Ureter (tissue), 1 donor: ENCODE data around the gene PTGER2. TPM values are rescaled to one million over a fixed set of nuclear protein-coding genes. Genes with fewer than 3 reads are reported as not detected.

Source experiments
- DNase-seq: peaks from one replicate; pipeline ENCODE4 v3.0.0-alpha.2; 2020; ENCODE audit warnings: low spot score
- total RNA-seq: library from RNA; stranded (reverse); gene quantifications from one replicate; pipeline ENCODE4 v1.2.4, GENCODE V29; 2023
- donor health status: DM: yes; HTN: yes; CAD: no.

PTGER2 gene
- total RNA-seq, 1 donor from 2014 or later, result 3.4 TPM

DNA sequence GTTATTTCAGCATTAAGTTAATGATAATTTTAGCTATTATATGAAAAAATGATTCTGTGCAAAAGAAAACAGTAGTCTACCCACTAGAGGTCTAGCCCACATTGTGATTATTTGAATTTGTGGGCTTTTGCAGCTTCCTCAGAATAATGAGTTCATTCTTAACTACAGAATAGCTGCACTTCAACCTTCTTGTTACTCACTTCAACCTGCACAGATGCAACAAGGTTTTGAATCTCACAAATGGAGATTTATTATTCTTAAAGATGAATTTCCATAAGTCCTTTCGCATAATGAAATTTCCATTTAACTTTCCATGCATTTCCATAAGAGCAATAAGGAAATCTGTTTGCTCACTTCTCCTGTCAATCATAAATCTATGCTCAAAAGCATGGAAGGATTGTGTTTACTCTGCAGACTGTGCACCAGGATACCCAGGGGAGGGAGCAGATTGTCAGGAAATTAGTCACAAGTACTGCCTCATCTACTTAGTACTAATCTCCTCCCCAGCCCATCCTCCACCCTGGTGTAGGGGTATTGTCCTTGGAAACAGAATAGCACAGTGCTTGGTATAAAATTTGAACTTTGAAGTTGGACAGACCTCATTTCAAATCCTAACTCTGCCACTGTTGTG is 24.1 kb downstream of the PTGER2 start:
- no peak for DNase-seq

DNA sequence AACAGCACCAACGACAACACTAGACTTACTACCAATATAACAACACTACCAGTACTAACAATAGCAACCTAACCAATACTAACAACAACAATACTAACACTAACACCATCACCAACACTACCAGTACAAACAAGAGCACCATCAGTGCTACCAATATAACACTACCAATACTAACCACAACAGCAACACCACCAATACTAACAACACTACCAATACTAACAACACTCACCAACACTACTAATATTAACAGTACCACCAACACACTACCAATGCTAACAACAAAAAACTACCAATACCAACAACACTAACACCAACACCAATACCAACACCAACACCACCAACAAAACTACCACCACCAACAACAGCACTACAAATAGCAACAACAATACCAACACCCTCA is 25.1 kb downstream of the PTGER2 start:
- no peak for DNase-seq

DNA sequence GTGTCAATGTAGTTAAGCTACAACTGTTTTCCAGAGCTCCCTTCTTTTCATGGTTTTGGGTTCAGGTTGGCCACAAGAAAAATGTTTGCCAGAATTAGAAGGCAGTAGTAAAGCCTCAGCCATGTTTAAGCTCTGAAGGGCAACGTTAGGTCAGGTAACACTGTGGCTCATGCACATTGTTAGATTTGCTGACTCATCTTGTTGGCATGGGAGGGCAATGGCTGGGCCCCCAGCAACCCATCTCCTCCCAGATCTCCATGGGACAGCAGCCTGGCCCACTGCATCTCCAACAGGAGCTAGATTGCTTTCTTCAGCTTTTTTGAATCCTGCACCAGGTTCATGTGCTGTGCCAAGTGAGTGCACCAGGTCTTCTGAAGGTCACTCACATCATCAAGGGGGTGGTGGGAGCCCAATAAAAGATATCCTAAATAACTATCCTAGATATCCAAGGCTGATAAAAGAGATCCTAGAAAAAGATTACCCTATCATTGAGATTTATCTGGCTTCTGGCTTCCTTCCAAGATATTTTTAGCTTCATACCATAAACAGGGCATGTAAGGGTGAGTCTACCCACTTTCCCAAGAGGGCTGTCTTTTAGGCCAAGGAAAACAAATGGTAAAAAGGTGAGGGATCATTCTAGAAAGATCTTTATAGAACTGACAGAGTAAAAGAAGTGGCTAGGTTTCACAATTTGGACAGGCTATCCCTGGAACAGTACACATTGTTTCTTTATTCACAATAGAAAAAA is 28.9 kb downstream of the PTGER2 start:
- DNase-seq, result no peak

DNA sequence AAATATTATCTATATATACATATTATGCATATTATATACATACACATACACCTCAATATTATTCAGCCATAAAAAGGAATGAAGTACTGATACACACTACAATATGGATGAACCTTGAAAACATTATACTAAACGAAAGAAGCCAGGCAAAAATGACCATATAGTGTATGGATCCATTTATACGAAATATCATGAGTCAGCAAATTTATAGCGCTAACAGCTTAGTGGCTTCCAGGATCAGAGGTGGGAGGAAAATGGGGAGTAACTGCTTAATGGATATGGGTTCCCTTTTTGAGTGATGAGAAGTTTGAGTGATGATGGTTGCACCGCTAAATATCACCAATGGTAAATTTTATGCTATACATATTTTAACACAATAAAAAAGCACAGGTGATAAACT is 32.7 kb downstream of the PTGER2 start:
- no peak for DNase-seq

DNA sequence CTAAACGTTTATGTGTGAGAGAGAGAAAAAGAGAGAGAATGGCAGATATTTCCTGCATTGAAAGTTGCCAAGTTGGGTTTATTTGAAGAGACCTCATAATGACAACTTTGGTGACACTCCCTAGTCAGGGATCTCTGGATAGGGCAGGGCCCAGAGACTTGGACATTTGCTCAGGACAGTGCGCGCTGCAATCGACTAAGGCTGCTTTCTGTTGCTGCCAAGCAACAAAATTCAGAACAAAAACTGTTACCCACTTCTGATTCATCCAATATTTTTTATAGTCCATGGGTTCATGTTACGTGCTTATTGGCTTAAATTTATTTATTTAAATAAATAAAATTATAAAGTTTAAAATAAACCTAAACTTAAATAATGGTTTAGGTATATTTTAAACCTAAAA is 34.2 kb downstream of the PTGER2 start:
- no peak for DNase-seq

DNA sequence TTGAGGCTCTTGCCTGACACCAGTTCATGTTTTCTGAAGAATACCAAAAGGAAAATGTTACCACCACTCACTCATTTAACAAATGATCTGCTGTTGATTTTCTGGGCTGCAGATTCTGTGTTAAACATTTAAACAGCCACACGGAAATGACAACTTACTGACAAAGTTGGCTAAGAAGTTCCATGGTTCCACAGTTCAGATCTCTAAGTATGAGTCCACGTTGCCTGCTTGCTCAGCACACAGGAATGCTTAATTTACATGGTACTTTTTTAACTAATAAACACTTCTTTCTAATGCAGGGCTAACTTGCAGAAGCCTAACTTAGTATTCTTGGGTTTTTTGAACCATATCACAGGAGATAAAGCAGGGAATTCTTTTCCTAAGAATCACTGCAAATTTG is 34.7 kb downstream of the PTGER2 start:
- DNase-seq, result no peak

DNA sequence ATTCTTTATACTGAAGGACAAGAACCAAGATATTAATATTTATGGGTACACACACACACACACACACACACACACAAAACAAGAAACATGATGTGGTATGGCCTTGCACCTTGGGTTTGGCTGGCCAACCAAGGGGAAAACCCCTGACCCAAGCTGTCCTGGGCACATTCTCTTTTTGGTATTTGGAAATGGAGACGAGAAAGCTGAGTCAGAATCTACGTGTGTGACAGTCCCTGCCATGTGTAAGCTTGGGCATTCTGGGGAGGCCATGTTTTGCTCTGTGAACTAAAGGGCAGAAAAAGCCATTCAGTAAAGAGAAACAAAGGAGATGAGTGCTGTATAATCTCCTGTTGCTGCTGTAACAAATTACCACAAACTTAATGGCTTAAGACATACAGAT is 35.6 kb downstream of the PTGER2 start:
- no peak for DNase-seq

DNA sequence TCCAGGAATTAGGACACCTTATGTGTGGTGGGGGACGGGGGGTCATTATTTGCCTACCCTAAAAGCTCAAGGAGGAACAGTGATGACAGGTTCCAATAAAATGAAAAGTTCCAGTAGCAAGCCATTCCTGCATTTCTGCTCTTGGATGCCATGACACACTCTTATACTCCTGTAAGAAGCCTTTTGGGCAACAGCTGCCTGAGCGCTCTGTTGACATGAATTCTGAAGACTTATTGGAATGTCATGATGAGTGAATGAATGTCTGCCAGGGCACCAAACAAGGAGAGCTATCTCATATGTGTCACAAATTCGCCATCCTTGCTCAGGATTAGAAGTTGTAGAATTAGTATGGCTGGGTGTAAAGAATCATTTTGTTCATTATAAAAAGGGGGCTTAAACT is 36.3 kb downstream of the PTGER2 start:
- DNase-seq, result no peak

DNA sequence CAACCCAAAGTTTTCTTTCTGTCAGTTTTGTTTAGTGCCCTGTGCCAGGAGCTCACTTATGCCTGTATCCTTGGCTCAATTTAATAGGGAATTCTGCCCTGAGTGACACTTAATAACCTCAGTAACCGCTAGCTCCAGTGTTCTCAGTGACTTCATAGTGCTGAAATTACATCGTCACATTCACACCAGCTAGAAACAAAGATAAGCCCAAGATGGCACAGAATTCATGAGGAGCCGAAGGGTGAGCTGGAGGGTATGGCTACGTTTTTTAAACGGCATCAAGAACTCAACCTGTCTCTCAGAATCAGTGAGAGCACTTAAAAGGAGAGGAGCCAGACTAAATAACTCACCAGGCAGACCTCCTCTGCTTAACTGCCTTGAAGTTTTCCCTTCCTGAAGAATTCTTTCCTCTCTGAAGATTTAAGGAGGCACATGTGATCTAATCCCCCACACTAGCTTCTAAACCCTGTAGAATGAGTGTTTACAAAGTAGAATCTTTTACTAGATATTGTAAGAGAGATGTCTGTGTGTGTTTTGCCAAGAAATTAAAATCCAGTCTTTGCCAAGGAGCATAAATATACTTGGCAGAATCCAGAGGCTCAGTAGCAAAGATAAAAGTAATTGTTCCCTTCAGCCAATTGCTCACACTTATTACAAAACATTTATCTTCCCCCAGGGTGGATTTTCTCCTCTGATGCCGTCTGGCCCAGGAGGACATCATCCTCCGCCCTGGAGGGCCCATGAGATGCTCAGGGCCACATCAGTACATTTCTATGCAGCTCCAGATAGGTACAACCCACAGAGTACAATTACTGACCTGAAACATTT is 37.3 kb downstream of the PTGER2 start:
- DNase-seq, result no peak

DNA sequence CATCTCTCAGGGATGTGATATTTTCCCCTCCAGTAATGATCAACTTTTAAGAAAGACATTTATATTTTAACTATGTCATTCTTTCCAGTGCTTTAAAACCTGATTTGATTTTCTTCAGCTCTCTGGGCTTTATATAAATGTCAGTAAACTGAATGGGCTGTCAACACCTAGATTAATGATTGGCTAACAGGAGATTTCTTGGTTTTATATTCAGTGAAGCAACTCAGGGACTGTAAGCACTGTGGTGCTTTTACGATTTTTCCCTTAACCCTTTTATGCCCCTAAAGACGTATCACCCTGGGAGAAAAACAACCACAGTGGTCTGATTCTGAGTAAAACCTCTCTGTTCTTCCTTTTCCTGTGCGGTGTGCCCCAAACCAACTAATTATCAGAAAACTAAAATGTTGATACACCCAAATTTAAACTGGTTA is 38.0 kb downstream of the PTGER2 start:
- DNase-seq, result no peak

DNA sequence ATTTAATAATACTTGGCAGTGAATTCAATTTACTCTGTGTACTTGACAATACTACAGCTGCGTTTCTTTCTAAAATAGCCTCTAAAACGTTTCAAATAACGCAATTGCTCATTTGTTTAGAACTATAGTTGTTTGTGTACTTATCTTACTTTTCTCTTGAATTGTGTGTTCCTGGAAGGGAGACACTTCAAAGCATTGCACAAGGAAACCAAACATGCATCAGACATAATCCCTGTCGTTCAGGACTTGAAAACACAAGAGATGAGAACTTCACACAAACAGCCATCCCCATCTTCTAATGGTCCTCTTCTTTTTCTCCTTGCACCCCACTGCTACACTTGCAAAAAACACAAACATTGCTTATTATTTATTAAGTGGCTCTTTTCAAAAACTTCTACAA is 38.5 kb downstream of the PTGER2 start:
- DNase-seq, result no peak

DNA sequence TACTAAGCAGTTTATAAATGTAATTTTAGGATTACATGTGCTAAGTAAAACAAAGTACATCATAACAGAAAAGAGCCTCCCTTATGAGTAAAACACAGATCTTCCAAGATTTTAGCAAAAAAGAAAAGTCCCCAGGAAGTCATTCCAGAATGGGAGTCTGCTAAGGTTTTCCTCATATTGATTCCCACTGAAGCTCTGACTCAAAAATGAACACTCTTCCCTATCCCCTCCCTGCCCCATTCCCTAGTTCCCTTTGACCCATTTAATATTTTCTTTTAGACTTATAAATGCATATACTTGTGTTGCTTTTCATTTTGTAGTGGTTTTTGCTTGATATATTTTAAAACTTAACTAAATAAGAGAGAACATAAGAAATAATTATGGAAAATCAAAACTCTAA is 40.1 kb downstream of the PTGER2 start:
- DNase-seq, result no peak

DNA sequence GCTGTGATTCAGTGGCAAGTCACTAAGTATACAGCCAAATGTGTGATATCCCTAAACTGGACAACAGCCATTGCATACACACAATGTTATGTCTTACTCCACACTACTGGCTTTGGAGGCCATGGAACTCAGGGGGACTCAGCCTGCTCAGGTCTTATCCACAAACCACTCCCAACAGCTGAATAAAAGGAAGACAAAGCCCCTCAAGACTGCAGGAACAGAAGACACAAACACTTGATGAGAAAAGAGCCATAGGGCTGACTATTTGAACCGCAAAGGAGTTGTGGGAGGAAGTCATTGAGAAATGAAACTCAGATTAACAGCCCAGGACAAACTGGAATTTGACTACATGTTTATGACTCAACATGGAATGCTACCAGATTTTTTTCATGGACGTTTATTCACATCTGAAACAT is 40.9 kb downstream of the PTGER2 start:
- no peak for DNase-seq

DNA sequence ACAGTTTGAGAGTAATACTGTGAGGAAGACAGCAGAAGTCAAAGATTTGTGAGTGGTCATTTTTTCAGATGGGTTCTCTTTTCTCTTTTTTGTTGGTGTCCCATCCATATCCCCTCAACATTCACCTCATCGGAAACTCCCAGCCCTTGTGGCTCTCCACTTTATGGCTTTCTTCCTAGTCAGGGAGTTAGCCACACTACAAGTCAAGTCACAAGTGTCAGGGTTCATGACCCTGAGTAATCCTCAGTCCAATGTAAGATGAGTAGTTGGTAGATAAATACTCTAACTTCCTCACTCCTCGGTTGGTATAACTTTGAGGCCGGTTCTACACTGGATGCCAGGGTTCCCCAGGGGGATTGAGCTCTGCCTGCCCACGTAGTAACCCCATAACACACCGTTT is 41.4 kb downstream of the PTGER2 start:
- DNase-seq, result no peak

DNA sequence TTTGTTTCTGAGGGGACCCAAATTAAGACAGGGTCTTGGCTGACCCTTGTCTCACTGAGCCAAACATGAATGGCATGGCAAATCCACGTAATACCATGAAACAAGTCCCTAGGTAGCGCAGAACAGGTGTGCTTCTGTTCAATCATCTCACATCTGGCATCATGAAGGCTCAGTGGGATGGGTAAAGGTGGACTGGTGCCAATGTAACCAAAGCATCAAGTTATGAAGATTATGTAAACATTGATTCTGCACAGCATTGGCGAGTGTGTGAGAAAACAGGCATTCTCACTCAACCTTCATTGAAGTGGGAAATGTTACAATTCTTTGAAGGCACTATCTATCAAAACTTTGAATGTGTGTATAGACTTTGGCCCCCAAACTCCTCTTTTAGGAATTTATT is 41.9 kb downstream of the PTGER2 start:
- no peak for DNase-seq

DNA sequence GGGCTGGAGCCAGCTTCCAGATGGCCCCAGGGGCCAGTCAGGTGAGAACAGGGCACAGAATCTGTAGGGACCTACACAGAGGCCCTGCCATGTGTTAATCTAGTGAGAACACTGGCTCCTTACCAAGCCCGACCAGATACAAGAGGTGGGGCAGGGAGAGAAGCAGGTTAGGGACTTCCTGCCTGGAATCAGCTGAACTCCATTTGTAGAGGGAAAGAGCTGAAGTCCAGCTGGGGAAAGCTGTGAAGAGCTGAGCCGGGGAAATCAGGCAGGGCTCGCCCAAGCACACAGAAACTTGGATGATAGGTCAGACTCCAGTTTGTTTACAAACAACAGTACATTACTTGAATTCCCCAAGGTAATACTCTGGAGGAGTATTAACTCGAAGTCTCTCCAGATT is 46.7 kb downstream of the PTGER2 start:
- DNase-seq, result no peak

DNA sequence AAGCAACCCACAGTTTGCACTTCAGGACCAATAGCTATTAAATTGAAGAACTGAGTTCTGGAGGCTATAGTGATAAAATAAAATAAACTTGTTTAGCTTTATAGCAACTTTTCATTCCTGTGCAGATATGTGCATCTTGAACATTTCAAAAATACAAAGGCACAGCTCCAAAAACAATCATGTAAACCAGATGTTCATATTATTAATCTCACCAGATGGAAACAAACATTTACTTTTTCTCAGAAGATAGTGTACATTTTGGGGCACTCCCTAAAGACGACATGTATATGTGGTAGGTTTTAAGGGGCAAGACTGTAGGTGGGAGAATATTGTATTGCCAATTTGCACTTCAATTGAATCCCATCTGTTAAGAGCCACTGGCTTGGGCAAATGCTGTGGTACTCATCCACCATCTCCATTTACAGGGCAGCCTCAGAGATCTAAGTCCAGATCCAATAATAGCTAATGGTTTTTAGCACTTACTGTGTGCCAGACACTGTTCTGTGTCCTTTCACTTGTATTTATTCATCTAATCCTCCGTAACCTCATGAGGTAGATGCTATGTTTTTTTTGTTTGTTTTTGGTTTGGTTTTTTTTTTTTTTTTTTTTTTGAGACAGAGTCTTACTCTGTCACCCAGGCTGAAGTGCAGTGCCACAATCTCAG is 49.1 kb downstream of the PTGER2 start:
- DNase-seq, result no peak

DNA sequence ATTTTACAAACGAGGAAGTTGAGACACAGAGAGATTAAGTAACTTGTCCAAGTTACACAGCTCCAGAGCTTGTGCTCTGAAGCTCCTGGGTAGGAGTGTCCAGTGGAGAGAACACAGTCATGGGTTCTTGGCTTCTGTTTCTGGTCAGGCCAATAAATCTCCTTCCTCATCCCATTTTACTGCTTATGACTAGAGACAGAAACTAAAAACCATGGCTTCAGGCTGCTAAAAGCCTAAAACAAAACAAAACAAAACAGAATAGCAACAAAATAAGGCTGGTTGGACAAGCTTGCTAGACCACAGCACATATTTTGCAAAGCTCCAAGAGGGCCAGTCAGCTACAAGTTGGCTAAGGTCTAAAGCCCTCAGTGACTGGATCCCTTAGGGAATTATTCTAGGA is 49.8 kb downstream of the PTGER2 start:
- no peak for DNase-seq

DNA sequence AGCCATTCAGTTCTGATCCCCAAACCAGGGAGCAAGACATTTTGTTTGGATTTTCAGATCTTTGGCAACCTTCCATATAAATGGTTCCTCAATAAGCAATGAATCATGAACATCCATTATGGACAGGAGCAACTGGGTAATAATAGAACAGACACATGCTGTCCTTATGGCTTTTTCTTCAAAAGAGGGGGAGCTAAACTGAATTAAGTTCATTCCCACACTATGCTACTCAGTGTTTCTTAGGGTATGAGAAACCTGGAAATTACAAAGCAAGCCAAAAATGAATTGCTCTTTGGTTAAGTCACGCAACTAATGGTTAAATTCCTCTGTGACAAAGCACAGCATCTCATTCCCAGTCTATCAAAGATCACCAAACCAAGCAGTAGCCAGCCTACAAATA is 51.0 kb downstream of the PTGER2 start:
- no peak for DNase-seq

DNA sequence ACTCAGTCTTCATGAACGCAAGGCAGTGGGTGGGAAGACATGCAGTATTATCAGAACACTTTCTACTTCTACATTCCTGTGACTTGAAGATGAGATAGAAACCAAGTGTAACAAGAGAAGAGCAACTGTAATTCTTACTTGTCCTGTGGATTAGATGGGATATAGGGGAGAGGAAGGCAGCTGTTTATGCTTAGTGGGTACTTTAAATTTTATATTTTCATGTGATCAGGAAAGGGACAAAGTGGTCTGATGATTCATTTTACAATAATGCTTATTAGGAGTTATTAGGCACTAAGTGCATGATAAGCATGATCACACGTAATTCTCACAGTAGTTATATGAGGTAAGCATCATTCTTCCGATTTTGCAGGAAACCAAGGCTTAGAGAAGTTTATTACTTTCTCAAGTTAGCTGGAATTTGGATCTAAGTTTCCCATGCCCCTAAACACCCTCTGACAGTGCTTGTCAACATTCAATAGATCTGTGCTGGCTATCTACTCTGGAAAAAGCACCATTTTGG is 52.7 kb downstream of the PTGER2 start:
- no peak for DNase-seq

DNA sequence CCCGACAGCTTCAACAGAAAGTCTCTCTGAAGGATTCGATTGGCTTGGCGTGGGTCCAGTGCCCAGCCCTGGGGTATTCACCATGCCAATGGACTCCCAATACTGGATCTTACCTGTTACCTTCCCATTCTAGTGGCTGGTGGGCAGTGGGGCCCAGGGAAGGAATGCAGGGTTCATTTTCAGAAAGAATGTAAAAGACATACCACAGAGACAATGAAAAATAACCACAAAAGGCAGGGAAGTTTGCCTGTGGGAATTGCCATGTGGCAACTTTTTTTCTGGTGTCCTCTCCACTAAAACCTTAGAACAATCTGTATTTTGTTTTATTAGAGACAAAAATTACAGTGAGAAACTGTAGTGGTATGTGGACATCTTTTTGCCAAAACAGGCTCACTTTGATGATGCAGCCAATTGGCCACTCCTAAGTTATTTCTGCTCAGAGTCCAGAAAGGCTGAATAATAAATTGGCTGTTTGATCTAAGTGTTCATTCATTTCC is 55.2 kb downstream of the PTGER2 start:
- DNase-seq, result no peak

DNA sequence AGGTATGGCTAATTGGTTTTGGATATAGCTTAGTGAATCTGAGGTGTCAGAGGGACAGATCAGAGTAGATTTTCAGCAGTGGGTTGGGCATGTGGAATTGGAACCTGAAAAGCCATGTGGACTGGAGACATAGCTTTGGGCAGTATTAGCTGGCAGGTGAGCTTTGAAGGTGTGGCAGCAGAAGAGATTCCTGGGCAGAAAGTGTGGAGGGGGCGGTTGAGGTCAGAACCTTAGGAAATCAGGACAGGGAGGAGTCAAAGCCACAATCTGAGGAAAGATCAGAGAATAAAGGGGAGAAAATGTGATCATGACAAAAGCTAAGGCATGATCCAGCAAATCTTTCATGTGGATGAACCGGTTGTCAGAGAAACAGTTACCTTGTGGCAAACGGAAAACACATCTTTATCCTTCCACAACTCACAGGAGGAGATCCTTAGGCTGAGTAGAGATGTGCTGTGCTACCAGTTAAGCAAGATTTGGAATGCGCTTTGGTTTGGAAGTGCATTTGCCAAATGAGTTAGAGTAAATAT is 56.4 kb downstream of the PTGER2 start:
- no peak for DNase-seq
